MM.1S (cell line): ENCODE measurements around the gene KCNJ2.

Experiments used
- CTCF ChIP-seq: fragments of 300-600 bp; sonication (generic); IDR thresholded peaks from 2 replicates; pipeline ENCODE4 v1.5.1; 2016; ENCODE audit warnings: antibody characterized with exemption, low read length, mixed read lengths
- EZH2 ChIP-seq: fragments of 300-600 bp; sonication (generic); optimal IDR thresholded peaks from 2 replicates; pipeline ENCODE3; 2017; ENCODE audit warnings: low read depth, mild to moderate bottlenecking, antibody characterized with exemption, low read length, mixed read lengths
- EZH2phosphoT487 ChIP-seq: fragments of 300-600 bp; sonication (generic); IDR thresholded peaks from 2 replicates; pipeline ENCODE4 v1.6.1; 2018; ENCODE audit warnings: antibody characterized with exemption, low read length

DNA sequence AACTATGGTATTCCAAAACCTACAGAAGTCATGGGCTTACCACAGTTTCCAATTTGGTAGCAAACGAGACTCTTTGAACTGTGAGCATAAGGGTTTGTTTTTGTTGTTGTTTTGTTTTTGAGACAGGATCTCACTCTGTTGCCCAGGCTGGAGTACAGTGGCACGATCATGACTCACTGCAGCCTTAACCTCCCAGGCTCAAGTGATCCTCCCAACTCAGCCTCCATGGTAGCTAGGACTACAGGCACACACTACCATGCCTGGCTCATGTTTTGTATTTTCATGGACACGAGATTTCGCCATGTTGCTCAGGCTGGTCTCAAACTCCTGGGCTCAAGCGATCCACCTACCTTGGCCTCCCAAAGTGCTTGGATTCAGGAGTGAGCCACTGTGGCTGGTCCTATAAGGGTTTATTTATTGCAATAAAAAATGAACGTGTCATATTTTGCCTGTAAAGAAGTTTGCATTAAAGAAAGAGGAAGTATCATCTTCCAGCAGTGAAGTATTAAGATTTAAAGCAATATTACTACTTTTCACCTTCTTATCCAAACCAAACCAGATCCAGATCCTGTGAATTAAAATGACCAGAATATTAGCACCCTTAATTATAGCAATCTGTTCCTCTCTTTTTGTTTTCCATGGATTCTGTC lies 37.2 kb downstream of the KCNJ2 start:
- TF ChIP-seq EZH2 (no peak), EZH2phosphoT487 (no peak), CTCF (no peak)
